HG03064 (cell line): Measurements from ENCODE around the gene SSC4D.
A peak's percentile ranks its signal among the peaks of the same experiment; 100 is the strongest.
"Not testable (repeated sequence)": the region's sequence is repeated elsewhere in the genome, so short reads cannot be mapped to it uniquely, and the experiment has no call there.

ENCODE experiments used
- ATAC-seq: cut with Tn5 transposase; IDR thresholded peaks from one replicate; pipeline ENCODE4 v1.9.1; 2021; ENCODE audit warnings: low read depth; ENCODE audit not compliant: unreplicated experiment

The SSC4D gene

DNA sequence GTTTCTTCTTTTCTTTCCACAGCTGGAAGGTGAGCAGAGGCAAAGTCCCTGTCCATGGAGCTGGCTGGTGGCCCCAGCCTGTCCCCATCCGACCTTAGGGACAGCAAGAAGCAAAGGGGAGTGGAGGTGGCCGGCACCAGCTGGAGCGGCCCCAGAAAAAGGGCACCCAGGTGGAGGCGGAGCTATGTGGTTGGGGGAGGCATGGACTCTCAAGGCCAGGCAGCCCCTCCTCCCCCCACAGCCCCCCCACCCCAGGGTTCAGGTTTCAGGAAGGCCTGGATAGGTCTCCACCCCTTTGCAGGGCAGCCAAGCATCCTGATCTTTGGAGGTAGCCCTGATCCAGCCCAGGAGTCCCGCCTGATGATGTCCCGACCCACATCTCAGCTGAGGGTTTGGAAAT is at the start of gene SSC4D:
Gene SSC4D, minus strand, starts transcription at position 161 of the 400 bp plus-strand sequence. CDS start 5,258 bp downstream, outside the sequence.
- ATAC-seq: no peak

DNA sequence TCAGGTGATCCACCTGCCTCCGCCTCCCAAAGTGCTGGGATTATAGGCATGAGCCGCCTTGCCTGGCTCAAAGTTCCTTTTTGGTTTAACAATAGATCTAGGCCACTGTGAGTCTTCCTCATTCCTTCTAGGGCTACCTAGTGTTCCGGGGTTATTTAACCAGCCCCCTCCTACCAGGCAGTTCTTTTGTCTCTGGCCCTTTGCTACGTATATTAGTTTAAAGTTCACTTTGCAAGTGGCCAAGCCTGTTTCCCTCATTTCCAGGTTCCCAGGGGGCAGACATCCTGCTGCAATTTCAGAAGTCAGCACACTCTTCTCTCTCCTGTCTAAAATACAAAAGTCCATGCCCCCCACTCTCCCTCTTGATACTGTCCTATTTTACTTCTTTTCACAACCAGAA is 49.0 kb upstream of the SSC4D start:
- not testable (repeated sequence) for ATAC-seq

DNA sequence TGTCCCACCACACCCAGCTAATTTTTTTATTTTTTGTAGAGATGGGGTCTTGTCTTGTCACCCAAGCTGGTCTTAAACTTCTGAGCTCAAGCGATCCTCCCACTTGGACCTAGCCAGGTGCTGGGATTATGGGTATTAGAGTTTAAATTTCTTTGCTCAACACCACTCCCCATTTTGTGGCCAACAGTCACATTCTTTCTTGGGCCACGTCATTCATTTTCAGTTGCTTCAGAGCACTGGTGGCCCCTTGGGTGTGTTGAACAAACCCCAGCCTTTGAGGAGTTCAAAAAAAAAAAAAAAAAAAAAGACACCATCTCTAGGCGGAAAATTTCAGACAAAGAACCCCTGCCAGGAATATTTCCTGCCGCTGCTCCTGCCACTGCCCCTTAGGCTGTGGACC is 47.5 kb upstream of the SSC4D start:
- not testable (repeated sequence) for ATAC-seq

DNA sequence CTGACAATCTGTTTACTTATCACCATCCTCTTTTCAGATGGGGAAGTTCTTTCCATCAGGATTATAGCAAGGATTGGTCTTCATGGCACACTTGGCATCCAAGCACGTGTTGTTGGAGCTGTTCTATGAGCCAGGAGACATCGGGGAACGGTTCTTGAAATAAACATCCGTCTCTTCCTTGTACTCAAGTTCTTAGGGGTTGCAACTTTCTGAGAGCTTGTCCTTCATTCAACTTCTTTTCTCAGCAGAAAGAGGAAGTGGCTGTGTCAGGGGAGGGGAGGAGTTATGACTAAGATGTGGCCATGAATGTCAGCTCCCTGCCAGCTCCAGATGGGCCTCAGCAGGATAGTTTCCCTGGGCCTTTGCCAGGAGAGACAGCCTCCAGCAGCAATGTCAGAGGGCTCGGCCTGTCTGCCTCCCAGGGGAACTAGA is 36.1 kb upstream of the SSC4D start:
- ATAC-seq: peak; percentile 64

DNA sequence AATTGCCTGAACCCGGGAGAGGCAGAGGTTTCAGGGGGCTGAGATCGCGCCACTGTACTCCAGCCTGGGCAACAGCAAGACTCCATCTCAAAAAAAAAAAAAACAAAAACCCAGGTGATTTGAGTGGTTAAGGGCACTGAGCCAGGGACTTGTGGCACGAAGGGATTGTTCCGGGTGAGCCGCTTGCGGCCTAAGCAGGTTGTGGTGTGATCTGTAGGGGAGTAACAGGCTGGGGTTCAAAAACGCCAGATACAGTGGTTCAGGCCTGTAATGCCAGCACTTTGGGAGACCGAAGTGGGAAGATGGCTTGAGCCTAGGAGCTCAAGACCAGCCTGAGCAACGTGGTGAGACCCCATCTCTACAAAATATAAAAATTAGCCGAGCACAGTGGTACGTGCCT is 34.3 kb upstream of the SSC4D start:
- peak; percentile 43 for ATAC-seq

DNA sequence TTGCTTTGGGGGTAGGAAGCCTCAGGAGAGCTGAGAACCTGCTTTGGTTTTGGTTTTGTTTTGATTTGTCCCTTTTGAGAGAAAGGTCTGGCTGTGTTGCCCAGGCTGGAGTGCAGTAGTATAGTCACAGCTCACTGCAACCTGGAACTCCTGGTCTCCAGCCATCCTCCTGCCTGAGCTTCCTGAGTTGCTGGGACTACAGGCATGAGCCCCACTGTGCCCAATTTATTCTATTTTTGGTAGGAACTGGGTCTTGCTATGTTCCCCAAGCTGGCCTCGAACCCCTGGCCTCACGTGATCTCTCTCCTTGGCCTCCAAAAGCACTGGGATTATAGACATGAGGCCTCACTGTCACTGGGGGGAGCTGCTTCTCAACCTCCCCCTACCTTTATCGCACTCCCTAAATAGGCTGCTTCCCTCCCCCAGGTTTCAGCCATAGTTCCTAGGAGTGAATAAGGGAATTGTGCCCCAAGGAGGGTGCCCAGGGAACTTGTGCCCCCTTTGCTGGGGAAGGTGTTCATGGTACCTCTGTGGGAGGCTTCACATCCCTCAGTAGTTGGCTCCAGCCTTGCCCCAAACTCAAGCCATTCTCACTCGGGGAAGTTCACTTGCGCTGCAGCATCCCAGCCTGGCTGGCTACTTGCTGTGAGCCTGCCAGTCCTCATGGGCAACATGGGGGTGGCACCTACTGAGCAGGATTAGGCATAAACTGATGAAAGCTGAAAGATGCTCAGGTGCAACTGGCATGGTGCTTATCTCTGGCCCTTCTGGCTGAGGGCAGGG is 33.4 kb upstream of the SSC4D start:
- ATAC-seq: not testable (repeated sequence)

DNA sequence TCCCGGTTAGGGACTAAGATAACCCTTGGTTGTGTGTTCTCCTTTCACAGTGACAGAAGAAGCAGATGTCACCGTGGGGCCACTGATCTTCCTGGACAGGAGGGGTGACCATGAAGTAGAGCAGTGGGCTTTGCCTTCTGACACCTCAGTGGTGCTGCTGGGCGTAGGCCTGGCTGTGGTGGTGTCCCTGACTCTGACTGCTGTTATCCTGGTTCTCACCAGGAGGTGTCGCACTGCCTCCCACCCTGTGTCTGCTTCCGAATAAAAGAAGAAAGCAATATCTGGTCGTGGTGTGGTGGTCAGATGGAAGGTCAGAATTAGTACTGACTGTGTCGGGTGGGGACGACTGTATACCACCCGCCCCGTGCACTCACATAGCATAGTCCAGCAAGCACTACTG is 32.3 kb upstream of the SSC4D start:
- not testable (repeated sequence) for ATAC-seq

DNA sequence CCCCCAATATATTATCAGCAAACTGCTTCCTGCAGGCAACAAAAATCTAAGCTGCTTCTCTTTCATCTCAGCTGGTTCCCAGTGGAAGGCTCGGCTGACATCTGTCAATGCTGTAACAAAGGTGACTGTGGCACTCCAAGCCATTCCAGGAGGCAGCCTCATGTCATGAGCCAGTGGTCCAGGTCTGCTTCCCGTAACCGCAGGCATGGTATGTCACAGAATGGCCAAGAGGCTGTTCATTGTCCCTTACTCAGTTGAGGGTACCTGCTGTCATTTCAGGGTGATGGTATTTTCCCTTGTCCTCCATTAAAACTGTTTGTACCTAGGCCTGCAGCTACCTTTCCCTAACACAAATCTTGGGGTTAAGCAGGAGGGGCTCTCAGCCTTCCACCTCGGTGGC is 30.9 kb upstream of the SSC4D start:
- not testable (repeated sequence) for ATAC-seq

DNA sequence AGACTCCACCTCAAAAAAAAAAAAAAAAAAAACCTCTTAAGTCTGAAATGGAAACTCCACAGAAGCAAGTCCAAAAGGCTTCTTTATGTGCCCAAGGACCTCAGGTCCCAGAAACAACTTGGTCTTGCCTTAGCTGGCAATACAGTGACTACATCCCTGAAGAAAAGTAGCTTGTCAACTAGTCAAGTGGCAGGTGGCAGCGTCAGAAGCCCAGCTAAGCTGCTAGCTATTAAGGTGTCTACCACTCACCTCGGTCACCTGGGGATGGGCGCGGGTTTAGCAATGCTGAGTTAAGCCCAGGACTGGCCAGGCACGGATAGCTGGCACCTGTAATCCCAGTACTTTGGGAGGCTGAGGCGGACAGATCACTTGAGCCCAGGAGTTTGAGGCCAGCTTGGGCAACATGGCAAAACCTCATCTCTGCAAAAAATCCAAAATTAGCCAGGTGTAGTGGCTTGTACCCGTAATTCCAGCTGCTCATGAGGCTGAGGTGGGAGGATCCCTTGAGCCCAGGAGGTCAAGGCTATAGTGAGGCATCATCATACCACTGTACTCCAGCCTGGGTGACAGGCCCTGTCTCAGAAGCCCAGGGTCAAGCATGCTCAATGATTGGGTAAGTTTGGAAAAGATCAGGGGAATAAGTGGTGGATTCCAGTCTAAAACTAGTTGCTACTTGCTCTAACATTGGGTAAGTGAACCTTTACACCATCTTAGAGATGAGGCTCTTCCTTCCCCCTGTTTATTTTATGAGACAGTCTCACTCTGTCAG is 29.8 kb upstream of the SSC4D start:
- ATAC-seq: not testable (repeated sequence)

DNA sequence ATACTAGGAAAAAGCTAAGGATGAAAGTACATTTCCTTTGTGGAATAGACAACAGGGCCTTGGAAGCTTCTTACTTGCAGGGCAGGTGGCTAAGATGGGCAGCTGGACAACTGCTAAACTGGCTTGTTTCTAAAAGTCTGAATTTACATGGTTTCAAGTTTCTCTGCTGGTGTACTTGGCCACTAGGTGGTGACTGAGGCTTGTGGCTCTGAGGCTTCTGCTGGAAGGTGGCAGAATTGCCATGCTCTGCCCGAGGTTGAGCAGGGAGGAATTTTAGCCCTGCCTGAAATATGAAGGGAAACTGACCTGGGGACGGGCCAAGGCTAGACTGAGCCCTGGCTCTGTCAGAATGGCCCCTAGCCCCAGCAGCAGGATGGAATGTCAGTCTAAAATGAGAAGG is 28.4 kb upstream of the SSC4D start:
- ATAC-seq: peak; percentile 57

DNA sequence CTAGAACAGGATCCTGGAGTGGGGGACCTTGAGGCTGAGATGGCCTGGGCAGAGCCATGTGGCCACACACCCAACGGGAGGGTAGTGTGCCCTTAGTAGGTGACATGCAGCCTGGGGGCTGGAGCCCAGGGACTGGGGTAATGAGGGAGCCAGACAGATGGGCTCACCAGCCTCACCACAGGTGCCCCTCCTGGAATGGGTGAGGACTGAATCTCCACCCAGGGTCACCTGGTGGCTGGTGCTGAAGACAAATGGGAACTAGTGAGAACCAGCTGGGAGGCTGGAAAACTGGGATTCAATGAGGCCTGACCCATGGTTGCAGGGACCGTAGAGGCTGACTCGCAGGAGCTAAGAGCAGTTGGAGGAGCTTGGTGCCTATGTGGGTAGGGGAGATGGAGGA is 21.3 kb upstream of the SSC4D start:
- ATAC-seq: no peak

DNA sequence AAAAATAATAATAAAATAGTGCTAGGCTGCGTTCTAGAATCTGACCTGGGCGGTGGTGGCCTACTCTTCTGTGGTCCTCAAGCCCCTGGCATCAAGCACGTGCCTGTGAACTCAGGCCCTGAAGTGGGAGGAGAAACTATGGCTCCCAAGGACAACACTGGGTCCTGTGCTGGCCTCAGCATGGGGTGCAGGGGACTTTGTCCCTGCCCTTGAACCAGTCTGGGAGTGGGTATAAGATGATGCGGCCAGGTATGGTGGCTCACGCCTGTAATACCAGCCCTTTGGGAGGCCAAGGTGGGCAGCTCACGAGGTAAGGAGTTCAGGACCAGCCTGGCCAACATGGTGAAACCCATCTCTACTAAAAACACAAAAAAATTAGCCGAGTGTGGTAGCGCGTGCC is 20.7 kb upstream of the SSC4D start:
- no peak for ATAC-seq

DNA sequence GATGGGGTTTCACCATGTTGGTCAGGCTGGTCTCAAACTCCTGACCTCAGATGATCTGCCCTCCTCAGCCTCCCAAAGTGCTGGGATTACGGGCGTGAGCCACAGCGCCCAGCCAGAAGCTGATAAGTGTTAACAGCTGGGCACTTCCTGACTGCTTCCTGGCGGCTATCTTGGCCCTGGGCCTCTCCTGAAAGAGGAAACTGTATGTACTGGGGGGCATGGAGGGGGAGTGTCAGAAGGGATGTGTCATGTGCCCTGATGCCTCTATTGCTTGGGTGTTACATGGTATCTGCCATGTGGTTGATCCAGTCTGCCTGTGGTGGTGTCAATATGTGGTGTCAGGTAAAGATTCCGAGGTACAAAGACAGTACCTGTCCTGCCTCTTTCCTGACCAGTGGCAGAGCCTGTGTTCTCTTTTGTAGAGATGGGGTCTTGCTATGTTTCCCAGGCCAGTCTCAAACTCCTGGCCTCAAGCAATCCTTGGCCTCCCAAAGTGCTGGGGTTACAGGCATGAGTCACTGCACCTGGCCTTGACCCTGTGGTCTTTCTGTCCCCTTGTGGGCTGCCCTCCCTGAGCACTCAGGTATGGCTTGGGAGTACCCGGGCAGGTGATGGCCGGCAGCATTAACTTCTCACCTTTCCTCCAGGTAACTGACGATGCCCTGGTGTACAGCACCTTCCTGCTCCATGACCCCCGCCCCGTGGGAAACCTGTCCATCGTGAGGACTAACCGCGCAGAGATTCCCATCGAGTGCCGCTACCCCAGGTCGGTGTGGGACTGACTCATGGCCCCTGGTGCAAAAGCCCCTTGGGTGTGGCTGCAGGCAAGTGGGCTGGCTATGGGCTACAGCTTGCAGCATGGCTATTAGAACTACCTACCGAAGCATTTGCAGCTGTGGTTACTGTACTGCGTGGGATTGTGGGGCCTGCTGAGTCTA is 19.6 kb upstream of the SSC4D start:
- no peak for ATAC-seq

DNA sequence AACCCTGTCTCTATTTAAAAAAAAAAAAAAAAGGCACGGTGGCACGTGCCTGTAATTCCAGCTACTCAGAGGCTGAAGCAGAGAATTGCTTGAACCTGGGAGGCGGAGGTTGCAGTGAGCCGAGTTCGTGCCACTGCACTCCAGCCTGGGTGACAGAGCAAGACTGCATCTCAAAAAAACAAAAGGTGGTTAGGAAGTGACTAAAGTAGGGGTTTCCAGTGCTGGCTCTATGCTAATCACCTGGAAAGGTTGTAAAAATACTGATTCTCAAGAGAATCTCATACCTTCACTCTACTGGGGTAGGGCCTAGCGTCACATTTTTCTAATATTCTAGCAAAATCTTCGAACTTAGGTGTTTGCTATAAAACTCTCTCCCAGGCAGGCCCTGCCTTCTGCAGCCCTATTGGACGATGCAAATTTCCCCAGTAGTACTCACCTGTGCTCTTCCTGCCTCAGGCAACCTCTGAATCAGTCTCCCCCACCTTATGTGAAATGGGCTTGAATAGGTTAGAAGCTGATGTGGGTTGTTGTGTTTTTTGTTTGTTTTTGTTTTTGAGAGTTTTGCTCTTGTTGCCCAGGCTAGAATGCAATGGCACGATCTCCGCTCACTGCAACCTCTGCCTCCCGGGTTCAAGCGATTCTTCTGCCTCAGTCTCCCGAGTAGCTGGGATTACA is 18.8 kb upstream of the SSC4D start:
- ATAC-seq: no peak

DNA sequence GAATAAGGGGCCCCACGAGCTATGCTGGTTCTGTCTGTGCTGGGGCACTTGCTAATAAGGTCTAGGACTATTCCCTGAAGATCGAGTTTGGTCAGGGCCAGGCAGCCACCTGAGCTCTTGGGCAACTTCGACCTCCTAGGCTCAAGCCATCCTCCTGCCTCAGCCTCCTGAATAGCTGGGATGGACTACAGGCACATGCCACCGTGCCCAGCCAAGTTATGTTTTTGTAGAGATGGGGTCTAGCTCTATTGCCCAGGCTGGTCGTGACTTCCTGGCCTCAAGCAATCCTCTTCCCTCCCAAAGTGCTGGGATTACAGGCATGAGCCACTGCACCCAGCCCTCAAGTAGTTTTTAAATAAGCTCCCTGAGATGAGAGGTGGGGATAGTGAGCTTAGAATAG is 18.1 kb upstream of the SSC4D start:
- ATAC-seq: no peak

DNA sequence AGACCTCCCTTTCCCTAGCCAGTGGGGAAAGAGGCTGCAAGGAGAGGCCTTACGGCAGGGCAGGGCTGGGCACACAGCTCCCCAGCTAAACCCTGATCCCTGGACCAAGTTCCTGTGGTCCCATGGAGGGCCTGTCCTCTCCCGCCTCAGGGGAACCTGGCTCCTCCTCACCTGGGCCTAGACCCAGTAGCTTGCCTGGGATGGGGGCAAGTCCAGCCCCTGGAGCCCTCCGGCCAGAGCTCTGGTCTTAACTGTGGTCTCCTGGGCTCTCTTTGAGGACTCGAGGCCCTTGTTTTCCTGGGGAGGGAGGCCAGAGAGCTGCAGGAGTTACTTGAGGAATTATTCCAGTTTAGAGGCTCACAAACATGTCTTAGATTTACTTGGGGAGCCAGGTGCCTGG is 16.7 kb upstream of the SSC4D start:
- ATAC-seq: no peak

DNA sequence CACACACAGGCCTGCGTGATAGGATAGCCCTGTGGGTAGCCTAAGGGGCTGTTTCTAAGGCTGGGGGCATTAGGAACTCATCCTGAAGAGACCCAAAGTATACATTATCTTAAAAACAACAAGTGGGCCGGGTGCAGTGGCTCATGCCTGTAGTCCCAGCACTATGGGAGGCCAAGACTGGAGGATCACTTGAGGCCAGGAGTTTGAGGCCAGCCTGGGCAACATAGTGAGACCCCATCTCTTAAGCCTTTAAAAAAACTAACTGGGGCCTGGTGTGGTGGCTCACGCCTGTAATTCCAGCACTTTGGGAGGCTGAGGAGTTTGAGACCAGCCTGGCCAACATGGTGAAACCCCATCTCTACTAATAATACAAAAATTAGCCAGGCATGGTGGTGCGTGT is 16.1 kb upstream of the SSC4D start:
- ATAC-seq: not testable (repeated sequence)

DNA sequence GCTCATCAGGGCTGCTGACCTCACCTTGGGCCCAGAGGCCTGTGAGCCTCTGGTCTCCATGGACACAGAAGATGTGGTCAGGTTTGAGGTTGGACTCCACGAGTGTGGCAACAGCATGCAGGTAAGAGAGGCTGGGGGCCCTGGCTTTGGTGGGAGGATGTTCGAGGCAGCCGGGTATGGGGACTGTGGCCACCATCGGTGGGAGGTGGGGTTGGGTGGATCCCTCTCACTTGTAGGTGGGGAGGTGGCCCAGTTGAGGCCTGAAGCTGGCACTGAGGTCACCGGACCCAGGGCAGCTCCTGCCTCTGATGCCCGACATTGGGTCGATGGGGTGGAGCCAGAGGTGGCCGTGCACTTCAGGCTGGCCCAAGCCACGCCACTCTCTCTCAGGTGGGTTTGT is 15.7 kb upstream of the SSC4D start:
- ATAC-seq: no peak

DNA sequence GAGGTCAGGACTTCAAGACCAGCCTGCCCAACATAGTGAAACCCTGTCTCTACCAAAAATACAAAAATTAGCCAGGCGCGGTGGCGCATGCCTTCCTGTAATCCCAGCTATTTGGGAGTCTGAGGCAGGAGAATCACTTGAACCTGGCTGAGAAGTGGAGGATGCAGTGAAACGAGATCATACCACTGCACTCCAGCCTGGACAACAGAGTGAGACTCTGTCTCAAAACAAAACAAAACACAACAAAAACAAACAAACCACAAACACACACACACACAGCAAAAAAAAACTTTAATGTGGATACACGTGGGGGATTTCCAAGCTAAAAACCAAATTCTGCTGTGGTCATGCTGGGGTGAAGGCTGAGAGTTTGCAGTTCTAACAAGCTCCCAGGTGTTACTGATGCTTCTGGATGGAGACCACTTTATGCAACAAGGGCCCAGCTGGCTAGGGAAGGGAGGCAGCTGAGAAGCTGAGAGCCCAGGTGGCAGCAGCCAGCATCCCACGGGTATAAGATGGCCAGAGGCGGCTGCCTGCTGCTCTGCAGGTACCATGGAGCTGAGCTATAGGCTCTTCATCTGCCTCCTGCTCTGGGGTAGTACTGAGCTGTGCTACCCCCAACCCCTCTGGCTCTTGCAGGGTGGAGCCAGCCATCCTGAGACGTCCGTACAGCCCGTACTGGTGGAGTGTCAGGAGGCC is 15.1 kb upstream of the SSC4D start, which contains the start of gene ZP3:
Gene ZP3, plus strand, starts transcription at position 538 of the 699 bp plus-strand sequence. Its CDS starts 15 bp downstream, at position 553.
- ATAC-seq: no peak
